Activated effector memory CD4-positive, alpha-beta T cell treated with Interleukin-2 at 50 U/mL for 16 hours (primary cell): ENCODE measurements around the gene SOD2.
"Not testable (repeated sequence)": the region's sequence is repeated elsewhere in the genome, so short reads cannot be mapped to it uniquely, and the experiment has no call there.

ENCODE experiments used
- DNase-seq: peaks from one replicate; pipeline ENCODE4 v3.0.0-alpha.2; 2020

The SOD2 gene

DNA sequence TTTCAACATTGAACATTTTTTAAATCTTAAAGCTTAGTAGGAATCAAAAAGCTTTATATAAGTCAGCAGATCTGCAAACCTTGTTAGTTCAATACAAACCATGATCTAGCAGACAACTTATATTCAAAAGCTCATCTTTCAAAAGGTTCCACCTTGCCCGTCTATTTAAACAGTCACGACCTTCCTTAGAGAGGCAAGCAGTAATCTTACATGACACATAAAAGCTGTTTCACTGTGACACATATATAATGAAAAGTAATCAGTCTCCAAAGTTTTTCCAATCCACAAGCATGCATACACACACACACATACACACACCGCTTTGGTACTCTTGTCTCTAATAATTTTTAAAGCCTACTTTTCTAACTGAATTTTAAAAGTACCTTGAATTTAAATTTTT is 12.9 kb downstream of the SOD2 start:
- no peak for DNase-seq

DNA sequence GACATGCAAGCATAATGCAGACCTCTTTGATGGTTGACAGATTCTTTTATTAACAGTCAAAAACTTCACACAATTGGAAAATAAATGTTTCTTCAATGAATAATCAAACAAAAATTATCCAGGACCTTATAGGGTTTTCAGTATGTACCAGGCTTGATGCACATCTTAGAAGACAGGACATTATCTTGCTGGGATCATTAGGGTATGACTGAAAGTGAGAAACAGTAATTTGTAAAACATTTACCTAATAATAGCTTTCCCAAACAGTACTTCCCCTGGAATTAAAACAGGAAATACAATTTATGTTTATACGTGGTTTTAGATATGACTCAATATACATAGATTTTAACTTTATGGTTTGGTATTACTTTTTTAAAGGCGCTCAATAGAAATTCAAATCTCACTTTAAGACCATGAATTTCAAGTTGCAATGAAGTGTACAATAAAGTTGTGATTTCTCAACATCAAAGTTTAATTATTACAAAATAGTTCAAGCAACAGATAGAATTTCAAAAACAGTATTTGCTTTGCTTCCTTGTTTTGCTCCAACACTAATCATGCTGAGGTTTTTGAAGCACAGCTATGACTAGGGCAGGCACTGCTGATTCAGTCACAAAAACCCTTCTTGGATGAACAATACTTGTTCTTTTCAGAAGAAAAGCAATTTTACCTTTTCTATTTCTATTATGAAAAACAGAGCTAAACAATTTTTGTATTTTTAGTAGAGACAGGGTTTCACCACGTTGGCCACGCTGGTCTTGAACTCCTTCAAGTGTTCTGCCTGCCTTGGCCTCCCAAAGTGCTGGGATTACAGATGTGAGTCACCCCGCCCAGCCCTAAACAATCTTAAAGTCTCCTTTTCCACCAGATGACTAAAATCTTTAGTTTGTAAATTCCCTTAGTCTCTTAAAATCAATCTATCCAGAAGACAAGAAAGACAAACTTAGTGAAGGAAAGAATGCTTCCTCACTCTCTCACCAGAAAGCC is 13.7 kb downstream of the SOD2 start:
- no peak for DNase-seq

DNA sequence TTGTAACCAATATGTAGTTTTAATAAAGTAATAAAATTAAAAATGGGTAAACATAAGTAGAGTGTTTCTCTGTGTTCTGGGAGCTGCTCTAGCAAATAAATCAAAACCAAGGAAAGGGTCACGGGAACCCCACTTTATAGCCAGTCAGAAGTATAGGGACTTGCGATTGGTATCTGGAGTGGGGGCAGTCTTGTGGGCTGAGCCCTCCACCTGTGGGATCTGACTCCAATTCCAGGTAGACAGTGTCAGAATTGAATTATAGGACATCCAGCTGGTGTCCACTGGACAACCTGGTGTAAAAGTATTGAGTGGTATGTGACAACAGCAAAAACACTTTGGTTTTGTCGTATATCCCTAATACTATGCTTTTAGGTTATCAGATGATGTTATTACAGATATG is 14.5 kb downstream of the SOD2 start:
- no peak for DNase-seq

DNA sequence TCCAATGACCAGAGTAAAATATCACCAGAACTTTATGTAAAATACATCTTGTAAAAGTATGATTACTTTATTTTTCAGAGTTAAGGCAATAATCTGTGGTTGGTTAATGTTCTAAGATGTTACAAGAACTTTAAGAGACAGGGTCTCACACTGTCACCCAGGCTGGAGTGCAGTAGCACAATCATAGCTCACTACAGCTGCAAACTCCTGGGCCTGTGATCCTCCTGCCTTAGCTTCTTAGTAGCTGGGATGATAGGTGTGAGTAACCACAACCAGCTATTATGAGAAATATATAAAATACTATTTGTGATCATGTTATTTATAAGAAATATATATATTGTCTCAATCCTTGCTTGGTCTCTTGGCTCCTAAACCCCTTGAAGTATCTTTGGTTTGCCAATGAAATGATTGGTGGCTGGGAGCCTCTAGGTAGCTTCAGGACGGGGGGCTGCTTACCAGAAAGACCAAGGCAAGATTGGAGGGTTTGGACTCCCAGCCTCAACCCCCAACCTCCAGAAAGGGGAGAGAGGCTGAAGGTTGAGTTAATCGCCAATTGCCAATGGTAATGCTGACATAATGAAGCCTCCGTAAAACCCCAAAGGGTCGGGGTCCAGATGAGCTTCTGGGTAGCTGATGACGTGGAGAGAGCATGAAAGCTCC is 15.4 kb downstream of the SOD2 start:
- DNase-seq = no peak

DNA sequence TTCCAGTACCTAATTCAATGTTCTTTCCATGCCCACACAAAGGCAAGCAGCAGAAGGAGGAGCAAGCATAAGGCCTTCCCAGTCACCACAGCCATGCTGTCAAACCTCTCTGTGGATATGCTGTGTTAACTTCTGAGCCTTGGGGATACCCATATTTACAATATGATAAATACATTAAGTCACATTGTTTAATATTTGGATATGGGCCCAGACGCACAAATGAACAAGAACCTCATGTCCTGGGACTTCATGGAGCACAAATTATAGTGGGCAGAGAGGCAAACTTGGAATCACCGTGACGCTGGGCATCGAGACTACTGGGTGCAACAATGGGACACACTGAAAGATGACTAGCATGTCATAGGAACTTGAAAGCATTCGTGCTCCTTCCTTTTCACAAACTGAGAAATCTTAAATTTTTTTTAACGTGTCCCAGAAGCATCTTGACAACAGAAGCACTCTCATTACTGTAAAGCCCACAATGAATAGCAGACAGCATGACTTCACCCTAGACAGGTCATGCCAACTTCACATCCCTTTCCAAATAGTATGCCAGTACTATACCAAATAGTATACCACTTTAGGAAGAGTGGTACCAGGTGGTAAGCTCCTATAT is 16.0 kb downstream of the SOD2 start:
- DNase-seq = no peak

DNA sequence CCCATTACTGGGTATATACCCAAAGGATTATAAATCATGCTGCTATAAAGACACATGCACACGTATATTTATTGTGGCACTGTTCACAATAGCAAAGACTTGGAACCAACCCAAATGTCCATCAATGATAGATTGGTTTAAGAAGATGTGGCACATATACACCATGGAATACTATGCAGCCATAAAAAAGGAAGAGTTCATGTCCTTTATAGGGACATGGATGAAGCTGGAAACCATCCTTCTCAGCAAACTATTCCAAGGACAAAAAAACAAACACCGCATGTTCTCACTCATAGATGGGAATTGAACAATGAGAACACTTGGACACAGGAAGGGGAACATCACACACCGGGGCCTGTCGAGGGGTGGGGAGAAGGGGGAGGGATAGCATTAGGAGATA is 16.8 kb downstream of the SOD2 start:
- DNase-seq = not testable (repeated sequence)

DNA sequence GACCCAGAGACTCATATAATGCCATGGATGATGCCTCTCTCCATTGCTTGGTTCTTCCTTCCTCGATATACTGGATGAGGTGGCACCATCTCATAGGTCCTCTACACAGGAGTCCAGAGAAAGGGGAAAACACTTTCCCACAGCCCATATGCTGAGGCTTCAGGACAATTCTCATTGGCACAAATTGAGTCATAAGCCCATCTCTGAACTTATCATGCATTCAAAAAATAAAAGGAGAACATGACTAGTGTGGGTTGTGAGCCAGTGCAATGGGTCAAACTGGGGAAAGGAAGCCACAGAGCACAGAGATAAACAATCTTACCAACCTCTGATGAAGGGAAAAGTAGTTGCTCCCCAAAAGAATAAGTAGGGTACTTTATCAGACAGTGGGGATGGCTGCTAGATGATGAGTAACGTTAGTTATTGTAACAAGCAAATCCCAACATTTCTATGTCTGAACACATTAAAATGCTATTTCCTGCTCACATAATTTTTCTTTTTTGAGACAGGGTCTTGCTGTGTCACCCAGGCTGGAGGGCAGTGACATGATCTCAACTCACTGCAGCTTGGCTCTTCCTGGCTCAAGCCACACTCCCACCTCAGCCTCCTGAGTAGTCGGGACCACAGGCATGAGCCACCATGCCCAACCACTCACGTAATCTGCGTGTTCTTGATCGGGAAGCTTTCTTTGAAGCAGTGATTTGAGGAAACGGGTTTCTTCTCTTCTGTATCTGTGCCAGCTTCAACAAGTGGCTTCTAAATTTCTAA is 27.0 kb downstream of the SOD2 start:
- DNase-seq = no peak

DNA sequence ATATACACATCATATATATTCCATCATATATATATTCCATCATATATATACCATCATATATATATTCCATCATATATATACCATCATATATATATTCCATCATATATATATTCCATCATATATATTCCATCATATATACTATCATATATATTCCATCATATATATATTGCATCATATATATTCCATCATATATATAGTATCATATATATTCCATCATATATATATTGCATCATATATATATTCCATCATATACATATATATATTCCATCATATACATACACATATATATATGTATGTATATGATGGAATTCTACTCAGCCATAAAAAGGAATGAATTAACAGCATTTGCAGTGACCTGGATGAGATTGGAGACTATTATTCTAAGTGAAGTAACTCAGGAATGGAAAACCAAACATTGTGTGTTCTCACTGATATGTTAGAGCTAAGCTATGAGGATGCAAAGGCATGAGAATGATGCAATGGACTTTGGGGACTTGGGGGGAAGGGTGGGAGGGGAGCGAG is 29.6 kb downstream of the SOD2 start:
- DNase-seq = not testable (repeated sequence)

DNA sequence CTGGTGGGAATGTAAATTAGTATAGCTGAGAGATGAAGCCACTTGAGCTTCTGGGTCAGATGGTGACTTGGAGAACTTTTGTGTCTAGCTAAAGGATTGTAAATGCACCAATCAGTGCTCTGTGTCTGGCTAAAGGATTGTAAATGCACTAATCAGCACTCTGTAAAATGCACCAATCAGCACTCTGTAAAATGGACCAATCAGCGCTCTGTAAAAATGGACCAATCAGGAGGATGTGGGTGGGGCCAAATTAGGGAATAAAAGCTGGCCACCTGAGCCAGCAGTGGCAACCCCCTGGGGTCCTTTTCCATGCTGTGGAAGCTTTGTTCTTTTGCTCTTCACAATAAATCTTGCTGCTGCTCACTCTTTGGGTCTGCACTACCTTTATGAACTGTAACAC is 31.1 kb downstream of the SOD2 start:
- DNase-seq = not testable (repeated sequence)

DNA sequence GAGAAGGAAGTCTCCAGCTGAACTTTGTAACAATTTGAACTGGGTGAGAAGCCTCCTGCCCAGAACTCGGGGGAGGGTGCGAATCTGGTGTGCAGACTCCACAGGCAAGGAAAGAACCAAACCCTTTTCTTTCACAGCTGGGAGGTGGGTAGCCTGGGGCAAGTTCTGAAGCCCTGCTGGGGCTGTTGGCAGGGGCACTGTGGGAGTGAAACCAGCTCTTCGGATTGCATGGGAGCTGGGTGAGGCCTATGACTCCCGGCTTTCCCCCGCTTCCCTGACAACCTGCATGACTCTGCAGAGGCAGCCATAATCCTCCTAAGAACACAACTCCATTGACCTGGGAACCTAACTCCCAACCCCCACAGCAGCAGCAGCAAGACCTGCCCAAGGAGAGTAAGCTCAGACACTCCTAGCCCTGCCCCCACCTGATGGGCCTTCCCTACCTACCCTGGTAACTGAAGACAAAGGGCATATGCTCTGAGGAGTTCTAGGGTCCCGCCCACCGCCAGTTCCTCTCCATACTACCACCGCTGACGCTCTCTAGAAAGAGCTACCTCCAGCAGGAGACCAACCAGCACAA is 37.5 kb downstream of the SOD2 start:
- no peak for DNase-seq

DNA sequence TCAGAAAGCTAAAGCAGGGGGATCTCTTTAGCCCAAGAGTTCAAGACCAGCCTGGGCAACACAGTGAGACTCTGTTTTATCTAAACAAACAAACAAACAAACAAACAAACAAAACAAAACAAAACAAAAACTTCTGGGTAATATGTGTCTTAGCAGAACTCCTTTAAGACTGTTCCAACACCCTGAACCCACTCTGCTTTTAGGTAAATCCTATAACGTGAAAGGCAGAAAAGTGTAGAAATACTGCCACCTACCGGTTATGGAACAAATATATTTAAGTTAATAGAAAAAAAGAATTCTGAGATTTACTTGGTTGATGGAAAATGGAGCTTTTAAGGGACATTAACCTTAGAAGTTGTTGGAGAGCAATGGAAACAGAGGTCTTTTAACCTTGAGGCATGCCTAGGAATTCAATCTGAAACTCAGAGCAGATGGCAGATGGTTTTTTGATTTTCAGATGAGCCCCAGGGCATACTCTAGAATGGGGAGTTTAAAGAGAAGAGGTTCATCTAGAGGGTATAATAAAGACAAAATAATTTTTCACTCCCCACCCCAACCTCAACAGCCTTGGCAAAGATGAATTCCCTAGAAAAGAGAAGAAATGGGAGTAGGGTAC is 38.5 kb downstream of the SOD2 start:
- no peak for DNase-seq

DNA sequence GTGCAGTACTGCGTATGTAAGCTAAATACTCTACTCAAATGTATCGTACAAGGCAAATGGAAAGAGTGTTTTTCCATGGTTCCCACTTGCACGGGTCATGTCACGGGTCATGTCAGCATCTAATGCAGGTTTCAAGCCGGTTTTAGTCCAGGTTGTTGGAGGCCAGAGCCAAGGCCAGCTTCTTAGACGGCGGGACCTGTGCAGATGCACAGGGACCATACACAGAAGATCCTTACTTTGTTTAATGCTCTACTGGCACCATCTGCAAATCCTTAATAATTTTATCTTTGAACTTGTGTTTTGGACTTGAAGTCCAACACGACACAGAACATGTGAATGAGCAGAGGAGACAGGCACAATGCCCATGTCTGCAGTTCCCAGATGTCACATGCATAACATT is 42.7 kb downstream of the SOD2 start:
- no peak for DNase-seq

DNA sequence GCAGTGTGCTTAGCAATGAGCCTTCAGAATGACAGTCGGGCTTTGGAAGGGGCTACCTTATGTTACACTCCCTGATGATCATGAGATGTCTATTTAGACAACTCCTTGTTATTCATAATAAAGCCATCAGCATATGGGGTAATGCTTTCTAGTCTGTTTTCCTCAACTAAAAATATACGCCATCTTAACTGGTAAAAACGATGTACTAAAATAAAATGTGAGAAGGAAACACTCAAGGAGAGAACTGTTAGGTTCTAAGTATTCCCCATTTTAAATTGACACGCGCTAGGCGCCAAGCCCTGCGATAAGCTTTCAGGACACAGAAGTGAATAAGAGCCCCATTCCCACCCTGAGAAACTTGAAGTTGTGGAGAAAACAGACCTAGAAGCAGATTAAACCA is 43.6 kb downstream of the SOD2 start:
- DNase-seq = no peak

DNA sequence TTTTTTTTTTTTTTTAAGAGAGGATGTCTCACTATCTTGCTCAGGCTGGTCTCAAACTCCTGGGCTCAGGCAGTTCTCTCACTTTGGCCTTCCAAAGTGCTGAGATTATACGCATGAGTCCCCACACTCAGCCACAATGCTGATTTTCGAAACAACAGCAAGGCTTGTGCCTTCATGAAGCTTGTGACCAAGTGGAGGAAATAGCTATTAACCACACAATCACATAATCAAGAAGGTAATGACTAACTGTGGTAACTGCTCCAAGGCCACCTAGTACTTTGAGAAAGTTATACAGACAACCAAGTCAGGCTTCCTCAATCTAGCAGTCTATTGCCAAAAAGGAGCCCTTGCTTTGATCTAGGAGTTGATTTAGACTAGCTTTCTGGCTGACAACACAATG is 46.3 kb downstream of the SOD2 start:
- DNase-seq = no peak

DNA sequence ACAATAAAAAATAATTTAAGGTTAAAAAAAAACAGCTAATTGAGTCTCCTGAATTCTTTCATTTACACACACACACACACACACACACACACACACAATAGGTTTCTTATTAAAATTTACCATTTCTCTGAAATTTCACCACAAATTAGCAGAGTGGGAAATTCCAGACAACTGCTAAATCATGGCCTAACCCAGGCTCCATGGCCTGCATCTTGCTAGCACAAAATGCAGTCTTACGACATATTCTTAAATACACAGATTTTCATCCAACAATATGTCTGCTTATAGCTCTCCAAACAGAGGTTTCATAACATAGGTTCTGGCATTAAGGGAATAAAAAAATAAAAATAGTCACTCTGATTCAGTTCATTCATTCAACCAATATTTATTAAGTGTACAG is 46.9 kb downstream of the SOD2 start:
- DNase-seq = no peak

DNA sequence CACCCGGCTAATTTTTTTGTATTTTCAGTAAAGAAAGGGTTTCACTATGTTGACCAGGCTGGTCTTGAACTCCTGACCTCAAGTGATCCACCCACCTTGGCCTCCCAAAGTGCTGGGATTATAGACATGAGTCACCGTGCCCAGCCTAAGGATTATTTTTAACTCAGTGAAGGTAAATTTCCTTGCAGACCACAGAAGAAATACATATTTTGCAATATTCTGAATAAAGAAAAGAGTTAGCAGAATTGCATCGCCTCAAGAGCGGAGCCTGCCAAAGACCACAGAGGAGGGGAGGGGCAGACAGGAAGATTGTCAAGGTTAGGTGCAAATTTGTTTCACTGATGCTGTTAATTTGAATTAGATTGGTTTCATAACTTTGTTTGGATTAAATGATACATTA is 47.4 kb downstream of the SOD2 start:
- no peak for DNase-seq
